ENCODE results near the gene CIBAR2.

GRCh38 chr16:85092851-85093250, 19.4 kb downstream of the CIBAR2 start:
- no peak for TF ChIP-seq CTCF (IDR thresholded peaks at IDR 0.05; ENCODE audit: poor library complexity)
- TF ChIP-seq EZH2 (IDR thresholded peaks at IDR 0.05; ENCODE audit: borderline replicate concordance) = no peak

Measured in hepatocyte (in vitro differentiated cells).